Hematopoietic multipotent progenitor cell treated with erythropoietin and hydrocortisone succinate and interleukin-3 and kit ligand, for 6 days (in vitro differentiated cells): ENCODE data around the gene POU2F3.
"Not testable (repeated sequence)": the region's sequence is repeated elsewhere in the genome, so short reads cannot be mapped to it uniquely, and the experiment has no call there.

Source experiments
- DNase-seq: peaks from one replicate; pipeline ENCODE4 v3.0.0-alpha.2; 2015

The POU2F3 gene

DNA sequence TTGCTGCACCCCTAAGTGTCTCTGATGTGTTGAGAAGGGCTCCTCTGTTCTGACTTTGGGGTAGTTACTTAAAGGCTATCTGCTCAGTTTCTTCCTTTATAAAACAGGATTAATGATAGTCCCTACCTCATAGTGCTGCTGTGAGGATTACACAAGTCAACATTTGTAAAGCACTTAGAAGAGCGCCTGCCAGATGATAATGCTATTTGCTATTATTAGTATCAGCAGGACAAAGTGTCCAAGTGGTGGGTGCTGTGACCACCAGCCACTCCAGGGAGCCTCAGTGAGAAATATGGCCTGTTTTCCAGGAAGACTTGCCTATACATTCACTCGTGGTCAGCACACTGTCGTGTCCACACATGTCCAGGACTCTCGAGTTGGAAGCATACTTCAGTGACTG, 16.2 kb downstream of the POU2F3 start:
- DNase-seq: no peak

DNA sequence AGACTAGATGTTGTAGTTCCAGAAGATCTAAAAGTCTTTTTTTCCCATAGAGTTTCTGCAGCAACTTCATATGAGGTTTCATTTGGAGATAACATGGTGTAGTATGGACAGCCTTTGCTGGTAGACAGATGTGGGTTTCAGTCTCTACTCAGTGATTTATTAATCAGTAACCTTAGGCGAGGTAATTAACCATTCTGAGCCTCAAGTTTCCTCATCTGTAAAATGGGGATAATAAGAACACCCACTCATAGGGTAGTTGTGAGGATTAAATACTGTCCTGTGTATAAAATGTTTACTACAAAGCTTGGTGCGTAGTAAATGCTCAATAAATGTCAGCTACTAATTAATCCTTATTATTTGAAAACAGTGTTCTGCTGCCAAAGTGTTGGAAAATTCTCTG, 16.8 kb downstream of the POU2F3 start:
- no peak for DNase-seq

DNA sequence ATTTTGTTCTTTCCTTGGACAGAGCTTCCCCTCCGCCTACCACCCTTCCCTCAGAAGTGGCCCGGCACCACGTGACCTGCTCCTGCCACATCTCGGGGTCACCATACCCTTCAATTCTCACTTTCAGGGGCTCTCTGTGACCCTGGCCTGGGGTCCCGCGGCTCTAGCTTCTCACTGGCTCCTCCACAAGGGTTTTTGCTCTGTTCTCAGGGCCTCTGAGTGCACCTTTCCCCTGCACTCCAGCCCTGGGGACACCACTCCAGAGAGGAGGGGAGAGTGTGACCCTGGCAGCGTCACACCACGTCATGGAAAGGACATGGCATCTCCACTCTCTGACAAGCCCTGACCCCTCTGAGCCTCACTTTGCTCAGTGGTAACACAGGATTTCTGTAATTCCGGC, 17.4 kb downstream of the POU2F3 start:
- DNase-seq: no peak

DNA sequence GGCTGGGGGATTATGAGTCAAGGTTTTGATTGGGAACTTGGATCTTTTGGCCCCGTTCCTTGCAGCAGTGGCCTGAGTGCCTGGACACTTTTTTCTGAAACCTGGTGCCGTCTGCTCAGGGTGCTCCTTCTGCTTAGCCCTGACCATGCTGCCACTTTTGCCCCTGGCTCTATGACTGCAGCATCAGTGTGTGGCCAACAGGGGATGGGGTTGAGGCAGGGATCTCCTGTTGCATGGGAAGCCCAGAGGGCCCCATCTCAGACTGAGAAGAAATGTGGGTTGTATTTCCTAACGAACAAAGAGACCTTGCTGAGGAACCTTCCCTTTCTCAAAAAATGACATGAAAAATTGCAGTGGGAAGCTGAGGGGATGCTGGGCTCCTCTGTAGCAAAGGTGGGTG, 18.7 kb downstream of the POU2F3 start:
- no peak for DNase-seq

DNA sequence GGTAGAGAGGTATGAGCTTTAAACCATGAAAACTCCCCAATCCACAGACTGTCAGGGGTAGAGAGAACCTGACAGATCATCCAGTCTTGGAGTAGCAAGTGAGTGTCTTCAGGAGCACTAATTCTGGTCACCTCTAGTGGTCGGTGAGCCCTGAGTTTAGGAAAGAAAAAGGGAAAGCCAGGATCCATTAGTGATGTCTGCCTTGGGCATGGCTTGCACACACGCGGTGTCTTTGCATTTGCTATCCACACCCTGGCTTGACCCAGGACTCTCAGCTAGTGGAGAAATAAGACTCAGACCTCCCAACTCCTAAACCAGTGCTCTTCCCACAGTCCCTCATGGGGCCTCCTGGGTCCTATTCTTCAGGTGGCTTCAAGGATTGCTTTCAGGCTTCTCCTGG, 19.3 kb downstream of the POU2F3 start:
- DNase-seq: no peak

DNA sequence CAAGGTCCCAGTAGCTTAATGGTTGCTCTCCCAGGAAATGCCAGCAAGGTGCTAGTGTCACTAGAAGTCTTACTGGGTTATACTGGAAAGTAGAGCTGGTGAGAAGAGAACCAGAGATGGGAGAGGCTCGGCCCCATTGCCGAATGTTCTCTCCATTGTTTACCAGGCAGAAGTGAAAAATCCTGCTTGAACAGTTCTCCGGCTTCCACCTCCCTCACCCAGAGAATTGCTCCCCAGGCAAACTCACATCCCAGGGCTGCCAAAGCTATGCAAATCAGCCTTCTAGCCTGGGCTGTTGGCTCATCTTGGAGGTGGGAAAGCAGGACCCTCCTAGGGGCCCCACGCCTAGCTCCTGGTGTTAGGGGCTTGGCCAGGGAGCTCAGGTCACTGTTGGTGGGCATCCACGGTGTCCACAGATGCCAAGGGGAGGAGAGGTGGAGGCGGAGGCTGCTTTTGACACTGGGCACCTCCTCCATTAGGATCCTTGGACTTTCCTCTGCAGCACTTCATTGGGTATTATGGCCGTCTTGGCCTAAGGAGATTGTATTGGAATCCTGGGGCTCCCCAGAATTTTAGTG, 20.1 kb downstream of the POU2F3 start:
- no peak for DNase-seq

DNA sequence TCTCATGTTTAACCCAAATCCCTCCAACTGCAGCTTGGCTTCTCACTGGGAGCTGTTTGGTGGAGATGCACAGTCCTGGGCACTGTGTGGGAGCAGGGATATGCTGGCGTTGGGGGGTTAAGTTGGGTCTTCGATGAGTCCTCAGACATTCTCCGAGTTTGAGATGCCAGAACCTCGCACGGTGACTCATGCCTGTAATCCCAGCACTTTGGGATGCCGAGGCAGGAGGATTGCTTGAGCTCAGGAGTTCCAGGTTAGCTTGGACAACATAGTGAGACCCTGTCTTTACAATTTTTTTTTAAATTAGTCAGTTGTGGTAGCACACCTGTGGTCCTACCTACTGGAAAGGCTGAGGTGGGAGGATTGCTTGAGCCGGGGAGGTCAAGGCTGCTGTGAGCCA, 20.7 kb downstream of the POU2F3 start:
- DNase-seq: no peak

DNA sequence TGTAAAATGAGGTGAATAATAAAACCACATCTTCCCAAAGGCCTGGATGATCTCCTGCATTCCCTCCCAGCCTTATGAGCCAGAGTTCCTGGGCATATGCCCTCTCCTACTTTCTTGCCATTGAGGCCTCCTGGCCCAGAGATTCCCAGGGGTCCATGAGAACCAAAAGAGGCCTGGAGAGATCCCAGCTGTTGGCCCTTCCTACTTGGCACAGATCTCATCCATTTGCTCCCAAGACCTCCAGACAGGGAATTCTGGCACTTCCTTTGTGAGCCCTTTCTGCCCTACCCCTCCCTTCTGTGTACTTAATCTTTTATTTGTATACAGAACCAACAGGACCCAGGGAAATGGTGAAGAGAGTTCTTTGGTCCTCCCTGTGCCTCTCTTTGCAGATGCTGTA, 21.4 kb downstream of the POU2F3 start:
- no peak for DNase-seq

DNA sequence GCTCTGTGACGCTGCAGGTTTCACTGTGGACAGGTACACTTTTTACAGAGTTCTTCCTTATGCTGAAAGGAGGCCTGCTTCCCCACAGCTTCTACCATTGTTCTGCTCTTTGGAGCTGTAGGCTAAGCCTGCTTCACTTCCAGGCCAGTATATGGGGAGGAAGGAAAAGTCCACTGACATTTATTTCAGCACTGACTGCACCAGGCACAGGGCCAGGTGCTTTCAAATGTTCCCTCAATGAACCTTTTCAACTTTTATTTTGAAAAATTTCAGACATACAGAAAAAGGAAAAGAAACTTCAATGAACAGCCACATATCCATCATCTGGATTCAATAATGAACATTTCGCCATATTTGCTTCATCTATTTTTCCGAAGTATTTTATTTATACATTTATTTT, 22.0 kb downstream of the POU2F3 start:
- DNase-seq: no peak

DNA sequence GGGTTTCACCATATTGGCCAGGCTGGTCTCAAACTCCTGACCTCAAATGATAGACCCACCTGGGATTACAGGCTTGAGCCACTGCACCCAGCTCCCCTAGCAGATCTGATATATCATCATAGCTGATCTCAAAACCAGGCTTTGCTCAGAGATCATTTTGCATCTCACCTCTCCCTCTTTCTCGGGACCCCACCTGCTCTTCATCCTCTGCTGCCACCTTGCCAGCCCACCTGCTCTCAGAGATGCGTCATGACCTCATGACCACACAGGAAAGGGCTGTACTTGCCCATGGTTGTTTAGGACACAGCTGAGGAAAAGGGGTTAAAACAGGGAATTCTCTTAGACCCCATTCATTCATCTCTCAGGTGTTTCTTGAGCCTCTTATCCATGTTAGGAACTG, 27.4 kb downstream of the POU2F3 start:
- DNase-seq: no peak

DNA sequence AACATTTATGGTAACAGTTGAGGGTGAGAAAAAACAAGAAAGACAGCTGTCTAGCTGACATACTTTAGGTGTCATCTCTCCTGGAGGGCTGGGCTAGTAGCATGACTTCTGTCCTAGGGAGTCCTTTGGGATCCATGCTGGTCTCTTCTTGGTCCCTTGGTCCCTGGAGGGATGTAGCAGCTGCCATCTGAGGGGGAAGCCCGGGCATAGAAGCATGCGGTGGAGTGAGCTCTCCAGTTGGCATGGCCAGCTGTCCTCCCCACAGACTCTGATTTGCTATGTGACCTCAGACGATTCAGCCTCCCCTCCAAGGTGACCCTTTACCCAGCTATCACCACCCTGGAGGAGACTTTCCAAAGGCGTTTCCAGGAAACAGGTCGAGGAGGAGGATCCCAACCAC, 28.7 kb downstream of the POU2F3 start:
- DNase-seq: no peak

DNA sequence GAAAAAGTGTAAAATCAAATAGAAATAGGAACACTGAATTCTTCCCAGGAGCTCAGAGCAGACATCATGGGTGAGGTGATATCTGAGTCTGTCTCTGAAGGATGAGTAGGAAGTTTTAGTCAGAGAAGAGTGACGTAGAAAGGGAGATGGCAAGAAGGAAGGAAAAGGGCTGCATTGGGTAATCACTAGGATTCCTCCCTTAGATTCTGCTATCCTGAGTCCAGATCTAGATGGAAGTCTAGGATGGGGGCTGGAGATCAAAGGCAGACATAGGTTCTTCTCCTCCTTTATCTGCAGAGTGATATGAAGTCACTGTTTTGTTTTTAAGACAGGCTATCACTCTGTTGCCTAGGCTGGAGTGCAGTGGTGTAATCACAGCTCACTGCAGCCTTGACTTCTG, 30.4 kb downstream of the POU2F3 start:
- DNase-seq: no peak

DNA sequence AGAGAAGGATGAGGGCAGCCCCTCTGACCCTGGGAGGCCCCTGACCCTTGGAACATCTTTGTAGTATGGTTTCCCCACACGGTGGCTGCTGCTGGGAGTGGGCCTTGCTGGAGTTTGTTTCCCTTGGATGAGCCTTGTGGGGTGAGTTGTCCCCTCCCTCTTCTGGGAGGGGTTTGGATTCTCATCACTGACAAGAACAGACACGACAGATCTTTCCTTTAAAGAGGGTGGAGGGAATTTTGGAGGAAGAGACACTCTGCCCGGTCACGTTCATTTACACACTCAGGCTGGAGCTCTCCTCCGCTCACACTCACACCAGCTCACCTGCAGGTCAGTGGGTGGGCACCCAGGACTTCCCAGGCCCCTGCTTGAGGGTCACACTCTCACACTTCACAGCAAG, 31.7 kb downstream of the POU2F3 start:
- no peak for DNase-seq

DNA sequence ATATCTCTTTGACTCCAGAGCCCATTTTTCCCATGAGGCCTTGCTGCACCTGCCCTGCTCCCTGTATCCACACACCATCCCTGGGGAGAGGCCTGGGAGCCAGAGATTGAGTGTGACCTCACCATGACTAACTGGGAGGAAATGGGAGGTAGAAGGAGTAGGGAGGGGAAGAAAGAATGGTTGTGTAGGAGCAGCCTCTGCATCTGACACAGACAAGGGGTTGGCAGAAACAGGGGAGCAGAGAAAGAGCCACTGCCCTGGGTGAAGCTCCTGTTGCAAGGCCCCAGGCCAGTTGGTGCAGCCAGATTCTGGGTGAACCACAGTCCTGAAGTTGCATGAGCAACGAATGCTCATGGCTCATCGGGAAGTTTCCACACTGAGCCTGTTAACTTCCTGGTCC, 32.4 kb downstream of the POU2F3 start:
- DNase-seq: no peak

DNA sequence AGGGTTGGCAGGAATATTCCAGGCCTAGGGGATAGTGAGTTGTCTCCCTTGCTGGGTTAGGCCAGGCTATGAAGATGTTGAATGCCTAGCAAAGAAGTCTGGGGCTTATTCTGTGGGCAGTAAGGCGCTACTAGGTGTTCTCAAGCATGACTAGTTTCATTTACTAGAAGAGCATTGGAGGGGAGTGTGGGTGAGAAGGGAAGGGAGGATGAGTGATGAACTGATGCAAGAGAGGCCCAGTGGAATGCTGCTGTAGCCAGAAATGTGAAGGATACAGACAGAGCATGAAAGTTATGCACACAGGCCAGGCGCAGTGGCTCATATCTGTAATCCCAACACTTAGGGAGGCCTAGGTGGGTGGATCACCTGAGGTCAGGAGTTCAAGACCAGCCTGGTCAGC, 33.5 kb downstream of the POU2F3 start:
- DNase-seq: no peak

DNA sequence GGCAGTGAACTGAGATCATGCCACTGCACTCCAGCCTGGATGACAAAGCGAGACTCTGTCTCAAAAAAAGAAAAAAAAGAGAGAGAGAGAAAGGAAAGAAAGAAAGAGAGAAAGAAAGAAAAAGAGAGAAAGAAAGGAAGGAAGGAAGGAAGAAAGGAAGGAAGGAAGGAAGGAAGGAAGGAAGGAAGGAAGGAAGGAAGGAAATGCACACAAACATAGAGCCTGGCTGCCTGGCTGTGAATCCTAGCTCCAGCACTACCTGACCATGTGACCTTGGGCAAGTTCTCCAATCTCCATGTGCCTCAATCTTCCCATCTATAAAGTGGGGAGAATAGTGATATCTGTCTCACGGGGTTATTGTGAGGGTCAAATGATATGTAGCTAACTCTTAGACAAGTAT, 34.0 kb downstream of the POU2F3 start:
- DNase-seq: not testable (repeated sequence)

DNA sequence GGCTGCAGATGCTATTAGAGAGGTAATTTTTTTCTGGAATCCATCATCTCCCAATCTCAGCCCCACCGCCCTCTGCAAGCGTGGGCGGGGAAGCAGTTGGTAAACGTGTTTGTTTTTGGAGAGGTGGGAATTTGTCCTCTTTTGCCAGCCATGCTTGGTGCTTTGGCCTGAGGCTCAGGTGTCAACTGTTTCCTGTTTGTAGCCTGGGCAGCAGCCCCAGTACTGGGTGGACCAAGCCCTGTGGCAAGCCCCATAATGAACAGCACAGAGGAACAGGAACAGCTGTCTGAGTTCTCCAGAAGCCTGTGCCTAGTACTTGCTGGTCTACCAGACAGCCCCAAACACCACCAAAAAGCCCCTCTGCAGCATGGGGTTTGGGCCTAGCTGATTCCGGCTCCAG, 39.6 kb downstream of the POU2F3 start:
- DNase-seq: no peak

DNA sequence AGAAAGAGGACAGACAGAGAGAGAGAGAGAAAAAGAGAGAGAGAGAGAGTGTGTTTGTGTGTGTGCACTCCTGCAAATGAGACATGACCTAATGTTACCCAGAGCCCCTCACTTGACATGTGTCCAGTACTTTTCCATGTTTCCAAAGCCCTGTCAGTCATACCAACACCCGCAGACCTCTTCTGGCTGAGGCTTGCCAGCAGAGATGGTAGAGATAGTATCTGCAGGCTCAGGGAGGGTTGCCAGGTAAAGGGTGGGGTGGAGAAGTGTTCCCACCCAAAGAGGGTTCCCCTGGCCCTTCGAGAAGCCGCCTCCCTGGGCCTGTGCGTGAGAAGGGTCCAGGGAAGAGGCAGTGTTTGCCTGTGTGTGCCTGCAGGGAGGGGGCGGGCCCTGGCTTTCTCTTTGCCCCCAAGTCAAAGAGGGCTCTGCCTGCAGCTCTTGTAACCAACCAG, 40.7 kb downstream of the POU2F3 start:
- no peak for DNase-seq

DNA sequence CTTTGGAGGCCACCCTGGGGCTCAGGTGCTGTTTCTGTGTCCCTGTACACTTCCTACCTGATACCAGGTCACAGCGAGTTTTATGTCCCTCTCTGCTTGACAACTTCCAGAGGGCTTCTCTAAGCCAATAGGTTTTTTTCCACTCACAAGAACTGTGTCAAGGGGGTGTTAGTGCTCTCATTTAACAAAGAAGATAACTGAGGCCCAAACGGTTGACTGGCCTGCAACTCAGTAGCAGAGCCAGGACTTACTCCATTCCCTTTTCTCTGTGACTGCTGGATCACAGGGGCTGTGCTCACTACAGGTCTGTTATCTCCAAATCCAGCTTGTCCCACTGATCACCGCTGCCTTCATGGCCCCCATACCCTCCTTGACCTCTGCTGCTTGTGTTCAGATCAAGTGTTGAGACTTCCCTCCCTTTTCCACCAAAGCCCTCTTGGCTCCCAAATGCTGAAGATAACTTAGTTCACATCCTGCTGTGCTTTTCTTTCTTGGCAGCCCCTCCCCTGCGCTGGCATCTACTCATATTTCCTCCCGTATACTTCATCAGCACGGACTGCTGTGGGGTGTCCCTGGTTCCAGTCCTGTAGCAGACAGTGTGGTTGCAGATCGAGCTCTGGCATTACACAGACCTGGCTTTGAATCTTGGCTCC, 41.3 kb downstream of the POU2F3 start:
- DNase-seq: peak; percentile 17

DNA sequence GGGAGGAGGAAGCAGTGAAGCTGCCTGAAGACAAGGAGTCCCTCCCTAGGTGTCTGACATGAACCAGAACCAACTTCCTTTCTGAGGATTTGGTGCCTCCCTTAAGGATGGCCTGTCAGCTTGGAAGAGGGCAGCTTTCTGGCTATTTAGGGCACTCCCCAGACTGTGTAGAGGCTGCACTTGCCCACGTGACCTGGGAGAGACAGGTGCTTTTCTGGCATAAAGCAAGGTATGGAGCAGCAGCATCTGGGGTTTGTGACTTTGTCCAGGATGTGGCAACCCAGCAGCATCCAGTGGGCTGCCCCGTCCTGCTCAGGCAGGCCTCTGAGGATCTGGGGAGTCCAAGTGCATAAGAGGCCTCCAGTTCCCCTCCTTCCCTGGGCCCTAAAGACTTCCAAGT, 43.2 kb downstream of the POU2F3 start:
- no peak for DNase-seq

DNA sequence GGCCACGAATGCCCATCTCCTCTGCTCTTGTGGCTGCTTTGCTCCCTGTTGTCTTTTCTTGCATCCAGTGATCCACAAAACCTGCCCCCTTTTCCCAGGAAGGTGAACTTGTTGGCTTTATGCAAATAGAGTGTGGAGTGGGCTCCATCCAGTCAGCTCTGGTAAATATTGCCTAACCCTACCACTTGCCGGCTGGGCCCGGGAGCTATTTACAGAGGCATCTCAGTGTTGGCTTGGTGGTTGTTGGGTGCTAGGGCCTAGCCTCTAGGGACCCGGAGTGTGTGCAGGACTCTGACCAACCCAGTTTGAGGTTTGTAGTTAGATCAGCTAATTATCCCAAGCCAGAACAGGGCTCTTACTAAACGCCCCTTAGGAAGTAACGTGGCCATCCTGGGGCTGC, 44.3 kb downstream of the POU2F3 start:
- DNase-seq: no peak

DNA sequence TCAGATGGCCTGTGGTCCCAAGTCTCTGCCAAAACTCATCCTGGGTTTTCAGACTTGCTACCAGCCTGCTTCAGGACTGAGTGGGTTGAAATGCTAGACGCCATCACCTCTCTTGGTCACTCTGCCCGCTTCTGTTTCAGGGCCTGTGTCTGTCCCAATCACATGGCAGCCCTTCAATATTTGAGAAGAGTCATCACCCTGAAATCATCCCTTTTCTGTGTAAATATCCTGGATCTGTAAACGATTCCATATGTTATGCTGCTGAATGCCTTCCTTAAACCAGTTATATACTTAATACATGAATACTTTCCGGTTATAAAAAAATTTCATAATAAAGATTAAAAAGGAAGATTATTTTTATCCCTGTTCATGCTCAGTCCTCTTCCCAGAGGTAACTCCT, 45.3 kb downstream of the POU2F3 start:
- no peak for DNase-seq

DNA sequence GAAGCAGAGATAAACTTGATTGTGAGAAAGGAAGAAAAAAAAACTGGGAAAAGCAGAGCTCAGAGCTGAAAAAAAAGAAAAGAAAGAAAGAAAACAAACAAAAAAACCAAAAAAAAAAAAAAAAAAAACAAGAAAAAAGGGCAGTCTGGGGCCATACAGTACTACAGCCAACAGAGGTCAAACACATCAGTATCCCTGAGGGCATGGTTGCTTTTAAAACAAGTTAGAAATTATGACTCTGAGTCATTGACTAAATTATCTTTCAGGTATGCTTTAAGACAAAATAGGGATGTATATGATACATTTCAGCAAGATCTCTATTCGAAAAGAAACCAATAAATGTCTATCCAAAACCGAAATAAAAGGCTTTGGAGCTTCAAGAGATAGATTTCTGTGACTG, 48.1 kb downstream of the POU2F3 start:
- DNase-seq: no peak

DNA sequence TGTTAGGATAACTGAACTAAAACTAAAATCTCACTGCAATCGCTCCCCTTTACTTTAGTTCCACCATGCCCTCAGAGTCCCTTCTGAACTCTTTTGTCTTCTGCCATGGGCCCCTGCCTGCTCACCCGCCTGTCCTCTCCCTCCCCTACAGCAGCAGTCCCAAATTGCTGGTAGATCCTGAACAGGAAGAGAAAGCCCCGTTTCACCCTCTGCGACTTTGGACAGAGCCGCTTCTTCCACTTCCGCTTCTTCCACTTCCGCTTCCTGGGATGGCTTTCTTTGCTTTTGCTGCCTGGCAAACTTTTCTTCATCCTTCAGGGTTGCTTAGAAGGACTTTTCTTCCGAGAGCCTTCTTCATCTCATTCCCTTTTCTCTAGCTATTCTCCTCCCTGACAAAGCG, 49.5 kb downstream of the POU2F3 start:
- DNase-seq: no peak

DNA sequence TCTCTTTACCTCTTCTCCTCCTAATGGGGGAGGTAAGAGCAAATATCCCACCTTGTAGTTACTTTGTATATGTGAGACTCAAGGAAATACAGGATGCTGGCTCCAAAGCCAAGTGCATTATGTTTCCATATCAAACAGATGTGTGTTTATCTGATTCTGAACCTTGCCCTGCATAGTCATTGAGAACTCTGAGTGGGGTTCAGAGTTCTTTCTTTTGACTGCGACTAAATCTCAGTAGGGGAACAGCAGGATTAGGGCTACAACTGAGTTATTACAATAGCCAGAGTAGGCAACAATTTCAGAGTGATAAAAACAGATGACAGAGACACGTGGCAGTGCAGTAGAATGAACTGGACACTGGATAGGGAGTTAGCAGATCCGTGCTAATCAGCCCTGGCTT, 51.0 kb downstream of the POU2F3 start:
- DNase-seq: no peak
